Sigmoid colon (tissue), 7 donors: ENCODE data around the gene PADI6. TPM values are rescaled to one million over a fixed set of nuclear protein-coding genes. Genes with fewer than 3 reads are reported as not detected.

Source experiments
- DNase-seq: peaks from one replicate; pipeline ENCODE4 v3.0.0-alpha.2; 2019
- H3K27ac ChIP-seq, 4 donors: fragments of 200-600 bp; sonication (generic); one replicate each; pipeline ENCODE4 v1.5.1; 2016 to 2019; ENCODE audit warnings: mild to moderate bottlenecking in 1 of 4
- H3K27me3 ChIP-seq, 3 donors: fragments of 200-600 bp; sonication (generic); one replicate each; pipeline ENCODE4 v1.5.1; 2019; ENCODE audit warnings: mild to moderate bottlenecking in 1 of 3
- H3K36me3 ChIP-seq, 4 donors: fragments of 200-600 bp; sonication (generic); one replicate each; pipeline ENCODE4 v1.5.1; 2016 to 2019
- H3K4me1 ChIP-seq, 4 donors: fragments of 200-600 bp; sonication (generic); one replicate each; pipeline ENCODE4 v1.5.1; 2017 to 2019
- H3K4me3 ChIP-seq, 4 donors: fragments of 200-600 bp; sonication (generic); one replicate each; pipeline ENCODE4 v1.5.1; 2017 to 2019; ENCODE audit warnings: mild to moderate bottlenecking in 2 of 4, moderate library complexity in 1 of 4
- H3K9me3 ChIP-seq, 4 donors: fragments of 200-600 bp in 3 of 4; sonication (generic) in 3 of 4; one replicate each; pipeline versions ENCODE4 v1.5.1 to v1.6.1; 2013 to 2019
- EP300 ChIP-seq, 4 donors: sonication (generic); formaldehyde crosslinking; IDR thresholded peaks; one replicate each; pipeline ENCODE4 v1.6.1; 2017; ENCODE audit warnings: antibody characterized with exemption in 4 of 4
- POLR2A ChIP-seq, 2 donors: fragments of 450-650 bp; IDR thresholded peaks; one replicate each; pipeline ENCODE4 v1.6.1; 2016; ENCODE audit warnings: antibody characterized with exemption in 2 of 2, mild to moderate bottlenecking in 2 of 2, moderate library complexity in 2 of 2
- POLR2AphosphoS5 ChIP-seq, 4 donors: sonication (generic); formaldehyde crosslinking; IDR thresholded peaks; one replicate each; pipeline ENCODE4 v1.6.1; 2017; ENCODE audit warnings: antibody characterized with exemption in 4 of 4
- WGBS, 2 donors: extraction: QIAGEN DNeasy Blood & Tissue Kit; methylation state at CpG; one replicate each; pipeline ENCODE4 v1.1.7; 2013; 5-methylcytosine and 5-hydroxymethylcytosine counted together
- intact Hi-C: fragments of 100-400 bp; cut with DNase I; formaldehyde crosslinking; loops from one replicate; pipeline ENCODE4 v1.15.1; 2023
- polyA plus RNA-seq, 3 donors: library from polyadenylated mRNA; stranded (reverse); fragments of 200-250 nt; gene quantifications; one replicate each; pipeline ENCODE4 v1.2.3, GENCODE V29; 2013
- total RNA-seq, 4 donors: library from RNA; depleted of rRNA; stranded (reverse); fragments of >200 nt; gene quantifications; one replicate each; pipeline ENCODE4 v1.1.0, GENCODE V29; 2016
- TF ChIP-seq, protein P1 (sequence below), 4 experiments: fragments of 450-650 bp in 3 of 4; fragments of 200-600 bp in 1 of 4; IDR thresholded peaks; one replicate each; pipeline ENCODE4 v1.5.1; 2016 to 2019; ENCODE audit warnings: antibody characterized with exemption in 4 of 4, mild to moderate bottlenecking in 3 of 4, moderate library complexity in 2 of 4
- donor health status: healthy with polysubstance abuse.
- donor health status: Bipolar disorder and iron deficiency.
- donor health status: healthy.

PADI6 gene
- total and polyA plus RNA-seq, 7 donors, result not detected

DNA sequence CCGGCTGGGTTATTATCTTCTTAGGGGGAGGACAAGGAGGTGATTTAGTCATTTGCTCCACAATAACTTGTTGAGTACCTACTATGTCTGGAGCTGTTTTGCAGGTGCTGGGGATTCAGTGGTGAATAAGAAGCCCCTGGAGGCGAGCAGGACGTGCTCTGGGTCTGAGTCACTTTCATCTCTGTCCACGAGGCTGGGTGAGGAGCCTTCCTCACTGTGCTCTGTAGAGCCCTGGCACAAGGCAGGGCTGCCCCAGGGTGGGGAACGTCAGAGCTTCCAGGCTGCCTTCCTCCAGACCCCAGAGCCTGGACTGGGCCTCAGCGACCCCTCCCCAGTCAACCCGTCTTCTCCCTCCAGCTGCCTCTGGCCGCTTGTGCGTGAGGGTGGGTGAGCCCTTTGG is 2.5 kb upstream of the PADI6 start:
- intact Hi-C loops, result no loop called here
- Histone ChIP-seq H3K36me3 (no peaks in the 10 kb centered on the region), H3K4me3 (no peak overlapping the region), H3K27ac (no peak overlapping the region), H3K9me3 (peaks cover 0 to under 1% (median 0%) of the 10 kb centered on the region in 4 donors), H3K4me1 (no peaks in the 10 kb centered on the region), H3K27me3 (peaks cover 0 to 21% (median 0%) of the 10 kb centered on the region in 3 donors)
- 75 to 78% methylated on average over 9 of the region's 9 CpGs for WGBS, 2 donors
- no peak for DNase-seq
- TF ChIP-seq, protein P1, sequence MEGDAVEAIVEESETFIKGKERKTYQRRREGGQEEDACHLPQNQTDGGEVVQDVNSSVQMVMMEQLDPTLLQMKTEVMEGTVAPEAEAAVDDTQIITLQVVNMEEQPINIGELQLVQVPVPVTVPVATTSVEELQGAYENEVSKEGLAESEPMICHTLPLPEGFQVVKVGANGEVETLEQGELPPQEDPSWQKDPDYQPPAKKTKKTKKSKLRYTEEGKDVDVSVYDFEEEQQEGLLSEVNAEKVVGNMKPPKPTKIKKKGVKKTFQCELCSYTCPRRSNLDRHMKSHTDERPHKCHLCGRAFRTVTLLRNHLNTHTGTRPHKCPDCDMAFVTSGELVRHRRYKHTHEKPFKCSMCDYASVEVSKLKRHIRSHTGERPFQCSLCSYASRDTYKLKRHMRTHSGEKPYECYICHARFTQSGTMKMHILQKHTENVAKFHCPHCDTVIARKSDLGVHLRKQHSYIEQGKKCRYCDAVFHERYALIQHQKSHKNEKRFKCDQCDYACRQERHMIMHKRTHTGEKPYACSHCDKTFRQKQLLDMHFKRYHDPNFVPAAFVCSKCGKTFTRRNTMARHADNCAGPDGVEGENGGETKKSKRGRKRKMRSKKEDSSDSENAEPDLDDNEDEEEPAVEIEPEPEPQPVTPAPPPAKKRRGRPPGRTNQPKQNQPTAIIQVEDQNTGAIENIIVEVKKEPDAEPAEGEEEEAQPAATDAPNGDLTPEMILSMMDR (IDR thresholded peaks at IDR 0.05), result no peak
- no peak for TF ChIP-seq EP300 (IDR thresholded peaks at IDR 0.05)
- TF ChIP-seq POLR2AphosphoS5 (IDR thresholded peaks at IDR 0.05), result no peak
- no peak for TF ChIP-seq POLR2A (IDR thresholded peaks at IDR 0.05)

DNA sequence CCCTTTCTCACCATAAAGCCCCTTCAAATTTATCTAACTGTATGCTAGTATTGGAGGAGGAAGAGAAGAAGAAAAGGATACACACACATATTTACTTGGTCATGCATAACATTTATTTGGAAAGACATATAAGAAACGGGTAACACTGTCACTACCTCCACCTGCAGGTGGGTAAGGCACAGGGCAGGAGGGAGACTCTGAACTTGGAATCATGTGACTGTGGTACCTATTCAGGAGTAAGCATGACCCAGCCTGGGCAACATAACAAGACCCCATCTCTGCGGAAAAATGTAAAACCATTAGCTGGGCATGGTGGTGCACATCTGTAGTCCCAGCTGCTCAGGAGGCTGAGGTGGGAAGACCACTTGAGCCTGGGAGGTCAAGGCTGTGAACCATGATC is 1.4 kb upstream of the PADI6 start:
- no peak for DNase-seq
- Histone ChIP-seq H3K9me3 (no peaks in the 10 kb centered on the region), H3K36me3 (no peaks in the 10 kb centered on the region), H3K4me3 (no peak overlapping the region), H3K27ac (no peak overlapping the region), H3K27me3 (peaks cover 0 to 19% (median 0%) of the 10 kb centered on the region in 3 donors), H3K4me1 (no peaks in the 10 kb centered on the region)
- TF ChIP-seq POLR2A (IDR thresholded peaks at IDR 0.05) (no peak), EP300 (IDR thresholded peaks at IDR 0.05) (no peak), POLR2AphosphoS5 (IDR thresholded peaks at IDR 0.05) (no peak)
- TF ChIP-seq, protein P1 (IDR thresholded peaks at IDR 0.05), result no peak
- intact Hi-C loops, result no loop called here
- 40 to 48% methylated on average over 2 of the region's 2 CpGs for WGBS, 2 donors

DNA sequence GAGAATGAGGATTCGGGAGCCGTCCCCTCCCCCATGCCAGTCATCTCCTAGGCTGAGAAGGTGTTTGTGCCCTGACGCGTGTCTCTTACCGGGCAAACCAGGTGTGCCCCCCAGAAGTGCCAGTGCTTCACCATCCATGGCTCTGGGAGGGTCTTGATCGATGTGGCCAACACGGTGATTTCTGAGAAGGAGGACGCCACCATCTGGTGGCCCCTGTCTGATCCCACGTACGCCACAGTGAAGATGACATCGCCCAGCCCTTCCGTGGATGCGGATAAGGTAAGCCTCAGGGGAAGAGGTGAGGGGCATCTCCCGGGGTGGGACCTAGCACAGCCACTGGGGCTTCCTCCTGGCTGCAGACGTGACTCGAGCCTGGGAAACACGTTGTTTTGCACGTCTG is 959 bp downstream of the PADI6 start:
- TF ChIP-seq, protein P1 (IDR thresholded peaks at IDR 0.05), result no peak
- TF ChIP-seq POLR2A (IDR thresholded peaks at IDR 0.05) (no peak), POLR2AphosphoS5 (IDR thresholded peaks at IDR 0.05) (no peak), EP300 (IDR thresholded peaks at IDR 0.05) (no peak)
- Histone ChIP-seq H3K36me3 (no peaks in the 10 kb centered on the region), H3K4me3 (no peak overlapping the region), H3K9me3 (no peaks in the 10 kb centered on the region), H3K4me1 (no peaks in the 10 kb centered on the region), H3K27ac (no peak overlapping the region), H3K27me3 (peaks cover 0 to 17% (median 0%) of the 10 kb centered on the region in 3 donors)
- WGBS, 2 donors, result 81 to 83% methylated on average over 18 of the region's 18 CpGs
- no peak for DNase-seq
- intact Hi-C loops, result no loop called here

DNA sequence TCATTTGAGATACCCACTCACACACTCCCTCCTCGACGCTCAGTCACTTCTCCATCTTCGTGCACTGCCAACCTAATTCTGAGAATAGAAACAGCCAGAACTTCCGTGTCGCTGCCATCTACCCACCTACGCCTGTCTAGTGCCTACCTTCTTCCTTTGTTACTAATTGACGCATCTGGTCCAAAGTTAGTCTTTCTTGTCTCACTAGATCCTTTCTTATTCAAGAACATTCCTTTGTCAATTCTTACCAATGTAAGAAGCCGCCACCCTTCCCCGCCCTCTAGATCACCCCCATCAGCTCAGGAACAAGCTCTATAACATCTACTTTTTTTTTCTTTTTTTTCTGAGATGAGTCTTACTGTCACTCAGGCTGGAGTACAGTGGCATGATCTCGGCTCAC is 3.7 kb downstream of the PADI6 start:
- intact Hi-C loops, result no loop called here
- no peak for TF ChIP-seq POLR2A (IDR thresholded peaks at IDR 0.05)
- TF ChIP-seq POLR2AphosphoS5 (IDR thresholded peaks at IDR 0.05), result no peak
- TF ChIP-seq, protein P1 (IDR thresholded peaks at IDR 0.05), result no peak
- TF ChIP-seq EP300 (IDR thresholded peaks at IDR 0.05), result no peak
- H3K9me3 ChIP-seq, result no peaks in the 10 kb centered on the region
- WGBS, 2 donors, result 93 to 94% methylated on average over 10 of the region's 10 CpGs
- no peaks in the 10 kb centered on the region for H3K4me1 ChIP-seq
- H3K27me3 ChIP-seq, result peaks cover 0 to 25% (median 0%) of the 10 kb centered on the region in 3 donors
- H3K36me3 ChIP-seq, result no peaks in the 10 kb centered on the region
- no peak for DNase-seq
- no peak overlapping the region for H3K27ac ChIP-seq
- H3K4me3 ChIP-seq, result no peak overlapping the region

DNA sequence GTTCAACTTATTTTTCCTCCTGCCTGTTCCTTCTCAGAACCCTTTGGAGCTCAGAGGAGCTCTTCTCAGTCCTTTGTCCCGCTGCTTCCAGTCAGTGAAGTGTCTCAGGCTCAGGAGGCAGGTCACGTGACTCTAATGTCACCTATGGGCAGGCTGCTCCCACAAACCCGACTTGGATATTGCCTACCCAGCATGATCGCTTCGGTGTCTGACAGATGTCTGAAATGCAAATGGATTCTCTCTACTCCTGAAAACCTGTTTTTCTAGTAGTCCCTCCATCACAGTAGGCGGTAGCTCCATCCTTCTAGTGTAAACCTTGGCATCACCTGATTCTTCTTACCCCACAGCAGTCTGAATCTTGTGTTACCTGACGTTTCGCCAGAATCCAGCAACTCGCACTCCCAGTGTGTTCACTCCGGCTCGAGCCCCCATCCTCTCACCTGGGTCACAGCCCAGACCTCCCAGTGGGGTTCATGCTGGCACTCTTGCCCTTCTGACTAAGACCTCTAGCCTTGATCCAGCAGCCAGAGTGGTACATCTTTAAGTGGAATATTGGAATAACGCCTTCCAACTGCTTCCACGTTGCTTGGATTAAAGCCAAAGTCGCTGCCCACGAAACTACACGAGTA is 5.4 kb downstream of the PADI6 start:
- DNase-seq, result no peak
- Histone ChIP-seq H3K4me1 (no peaks in the 10 kb centered on the region), H3K36me3 (no peaks in the 10 kb centered on the region), H3K27me3 (peaks cover 0 to 25% (median 0%) of the 10 kb centered on the region in 3 donors), H3K27ac (no peak overlapping the region), H3K4me3 (no peak overlapping the region), H3K9me3 (no peaks in the 10 kb centered on the region)
- TF ChIP-seq, protein P1 (IDR thresholded peaks at IDR 0.05), result no peak
- TF ChIP-seq EP300 (IDR thresholded peaks at IDR 0.05) (no peak), POLR2AphosphoS5 (IDR thresholded peaks at IDR 0.05) (no peak), POLR2A (IDR thresholded peaks at IDR 0.05) (no peak)
- 14 to 40% methylated on average over 16 of the region's 16 CpGs for WGBS, 2 donors
- intact Hi-C loops, result no loop called here
